Endothelial cell (in vitro differentiated cells): ENCODE measurements around the gene RND1. TPM values are rescaled to one million over a fixed set of nuclear protein-coding genes. Genes with fewer than 3 reads are reported as not detected.
"Not testable (repeated sequence)": the region's sequence is repeated elsewhere in the genome, so short reads cannot be mapped to it uniquely, and the experiment has no call there.

ENCODE experiments used
- DNase-seq: peaks from one replicate; pipeline ENCODE4 v3.0.0; 2021; ENCODE audit warnings: low spot score
- H3K27ac Mint-ChIP-seq: one replicate; pipeline ENCODE4 v1.8.0; 2021; ENCODE audit warnings: mixed read lengths, inconsistent platforms; ENCODE audit not compliant: unreplicated experiment
- H3K27me3 Mint-ChIP-seq: one replicate; pipeline ENCODE4 v1.8.0; 2021; ENCODE audit warnings: mild to moderate bottlenecking, moderate library complexity, mixed read lengths, inconsistent platforms; ENCODE audit not compliant: unreplicated experiment
- H3K36me3 Mint-ChIP-seq: one replicate; pipeline ENCODE4 v1.8.0; 2021; ENCODE audit warnings: mild to moderate bottlenecking, low read depth, mixed read lengths, inconsistent platforms; ENCODE audit not compliant: unreplicated experiment
- H3K4me1 Mint-ChIP-seq: one replicate; pipeline ENCODE4 v1.8.0; 2021; ENCODE audit warnings: mild to moderate bottlenecking, mixed read lengths, inconsistent platforms; ENCODE audit not compliant: unreplicated experiment
- H3K4me3 Mint-ChIP-seq: one replicate; pipeline ENCODE4 v1.8.0; 2021; ENCODE audit warnings: mild to moderate bottlenecking, mixed read lengths, inconsistent platforms; ENCODE audit not compliant: unreplicated experiment
- H3K9me3 Mint-ChIP-seq: one replicate; pipeline ENCODE4 v1.8.0; 2021; ENCODE audit warnings: mixed read lengths, inconsistent platforms; ENCODE audit not compliant: unreplicated experiment
- CTCF ChIP-seq: fragments of 200-600 bp; sonication (generic); IDR thresholded peaks from one replicate; pipeline ENCODE4 v1.5.0; 2021; ENCODE audit warnings: antibody characterized with exemption; ENCODE audit not compliant: unreplicated experiment
- total RNA-seq: library from RNA; stranded (reverse); fragmentation: NEBNext Ultra II Directional; extraction: Animal tissue kit (Norgen Biotek cat#: 25700); gene quantifications from one replicate; pipeline ENCODE4 v1.2.1, GENCODE V29; 2021; ENCODE audit not compliant: unreplicated experiment

RND1 gene
- total RNA-seq, 1 donor from 2014 or later: 1.0 TPM

GRCh38 chr12:48880647-48881046 is 15.0 kb upstream of the RND1 start:
- Mint-ChIP-seq H3K36me3 (no peaks in the 10 kb centered on the region), H3K27ac (no peak overlapping the region), H3K27me3 (peaks cover 7% of the 10 kb centered on the region), H3K4me1 (peaks cover 29% of the 10 kb centered on the region), H3K9me3 (no peaks in the 10 kb centered on the region), H3K4me3 (no peak overlapping the region)
- no peak for DNase-seq
- no peak for TF ChIP-seq CTCF

GRCh38 chr12:48878548-48878947 is 12.9 kb upstream of the RND1 start:
- Mint-ChIP-seq H3K9me3 (no peaks in the 10 kb centered on the region), H3K36me3 (no peaks in the 10 kb centered on the region), H3K4me3 (no peak overlapping the region), H3K27me3 (peaks cover 7% of the 10 kb centered on the region), H3K27ac (no peak overlapping the region), H3K4me1 (peaks cover 26% of the 10 kb centered on the region)
- no peak for TF ChIP-seq CTCF
- DNase-seq: no peak

- no peak overlapping the region for H3K27ac Mint-ChIP-seq
- TF ChIP-seq CTCF: no peak
- peaks cover 8% of the 10 kb centered on the region for H3K4me1 Mint-ChIP-seq
- no peaks in the 10 kb centered on the region for H3K36me3 Mint-ChIP-seq
- peaks cover 4% of the 10 kb centered on the region for H3K27me3 Mint-ChIP-seq
- no peak for DNase-seq
- H3K9me3 Mint-ChIP-seq: no peaks in the 10 kb centered on the region
- H3K4me3 Mint-ChIP-seq: no peak overlapping the region
Observed at GRCh38 chr12:48875944-48876515, 10.4 kb upstream of the RND1 start.

GRCh38 chr12:48873534-48873933 is 7.9 kb upstream of the RND1 start:
- not testable (repeated sequence) for H3K27ac Mint-ChIP-seq, H3K4me1 Mint-ChIP-seq, H3K4me3 Mint-ChIP-seq, H3K27me3 Mint-ChIP-seq, H3K9me3 Mint-ChIP-seq, H3K36me3 Mint-ChIP-seq, DNase-seq

- Mint-ChIP-seq H3K36me3 (no peaks in the 10 kb centered on the region), H3K27ac (no peak overlapping the region), H3K4me1 (peaks cover 3% of the 10 kb centered on the region), H3K27me3 (peaks cover 3% of the 10 kb centered on the region), H3K9me3 (no peaks in the 10 kb centered on the region), H3K4me3 (no peak overlapping the region)
- no peak for DNase-seq
- no peak for TF ChIP-seq CTCF
Observed at GRCh38 chr12:48873096-48873495, 7.4 kb upstream of the RND1 start.
